ENCODE data around the gene BPI.

Gene BPI

GRCh38 chr20:38295811-38296210 is 8.1 kb upstream of the BPI start:
- H3K4me3 ChIP-seq (replicated peaks in 1 of 2; ENCODE audit: low read depth in 2 of 2, low read length in 2 of 2): no peak overlapping the region
- no peak for DNase-seq (ENCODE audit: low read depth in 2 of 2)
- TF ChIP-seq, protein P1, sequence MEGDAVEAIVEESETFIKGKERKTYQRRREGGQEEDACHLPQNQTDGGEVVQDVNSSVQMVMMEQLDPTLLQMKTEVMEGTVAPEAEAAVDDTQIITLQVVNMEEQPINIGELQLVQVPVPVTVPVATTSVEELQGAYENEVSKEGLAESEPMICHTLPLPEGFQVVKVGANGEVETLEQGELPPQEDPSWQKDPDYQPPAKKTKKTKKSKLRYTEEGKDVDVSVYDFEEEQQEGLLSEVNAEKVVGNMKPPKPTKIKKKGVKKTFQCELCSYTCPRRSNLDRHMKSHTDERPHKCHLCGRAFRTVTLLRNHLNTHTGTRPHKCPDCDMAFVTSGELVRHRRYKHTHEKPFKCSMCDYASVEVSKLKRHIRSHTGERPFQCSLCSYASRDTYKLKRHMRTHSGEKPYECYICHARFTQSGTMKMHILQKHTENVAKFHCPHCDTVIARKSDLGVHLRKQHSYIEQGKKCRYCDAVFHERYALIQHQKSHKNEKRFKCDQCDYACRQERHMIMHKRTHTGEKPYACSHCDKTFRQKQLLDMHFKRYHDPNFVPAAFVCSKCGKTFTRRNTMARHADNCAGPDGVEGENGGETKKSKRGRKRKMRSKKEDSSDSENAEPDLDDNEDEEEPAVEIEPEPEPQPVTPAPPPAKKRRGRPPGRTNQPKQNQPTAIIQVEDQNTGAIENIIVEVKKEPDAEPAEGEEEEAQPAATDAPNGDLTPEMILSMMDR (IDR thresholded peaks at IDR 0.05; ENCODE audit: low read depth, low read length): no peak

- TF ChIP-seq, protein P1 (IDR thresholded peaks at IDR 0.05; ENCODE audit: low read depth, low read length): no peak
- DNase-seq (ENCODE audit: low read depth in 2 of 2): no peak
- H3K4me3 ChIP-seq (replicated peaks in 1 of 2; ENCODE audit: low read depth in 2 of 2, low read length in 2 of 2): no peak overlapping the region
Observed at GRCh38 chr20:38296433-38296832, 7.5 kb upstream of the BPI start.

GRCh38 chr20:38297916-38298674 is 5.9 kb upstream of the BPI start:
- no peak overlapping the region for H3K4me3 ChIP-seq (replicated peaks in 1 of 2; ENCODE audit: low read depth in 2 of 2, low read length in 2 of 2)
- no peak for DNase-seq (ENCODE audit: low read depth in 2 of 2)
- TF ChIP-seq, protein P1 (IDR thresholded peaks at IDR 0.05; ENCODE audit: low read depth, low read length): no peak

- H3K4me3 ChIP-seq (replicated peaks in 1 of 2; ENCODE audit: low read depth in 2 of 2, low read length in 2 of 2): no peak overlapping the region
Observed at GRCh38 chr20:38298768-38299288, 5.1 kb upstream of the BPI start.

GRCh38 chr20:38299963-38300362 is 4.0 kb upstream of the BPI start:
- TF ChIP-seq, protein P1 (IDR thresholded peaks at IDR 0.05; ENCODE audit: low read depth, low read length): no peak
- no peak overlapping the region for H3K4me3 ChIP-seq (replicated peaks in 1 of 2; ENCODE audit: low read depth in 2 of 2, low read length in 2 of 2)
- DNase-seq (ENCODE audit: low read depth in 2 of 2): no peak

More at GRCh38 chr20:38298768-38299288, 5.1 kb upstream of the BPI start:
- TF ChIP-seq, protein P1 (IDR thresholded peaks at IDR 0.05; ENCODE audit: low read depth, low read length): no peak
- DNase-seq (ENCODE audit: low read depth in 2 of 2): peak; percentile 74 to 96

DNA sequence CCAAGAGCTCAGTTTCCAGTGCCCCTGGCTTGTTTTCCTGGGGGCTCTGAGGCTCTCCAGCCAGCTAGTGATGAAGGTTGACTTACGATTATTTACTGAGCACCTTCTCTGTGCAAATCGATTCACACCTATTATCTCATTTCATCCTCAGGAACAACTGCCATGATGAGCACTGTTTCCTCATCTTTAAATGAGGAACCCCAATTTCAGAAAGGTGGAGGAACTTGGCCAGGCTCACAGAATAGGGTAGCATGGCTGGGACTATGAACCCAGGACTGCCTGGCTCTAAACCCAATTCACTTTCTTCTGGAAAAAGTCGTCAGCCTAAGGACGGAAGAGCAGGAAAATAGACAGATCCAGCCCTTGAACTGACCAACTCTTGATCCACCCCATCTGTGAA is 3.5 kb upstream of the BPI start:
- TF ChIP-seq, protein P1 (IDR thresholded peaks at IDR 0.05; ENCODE audit: low read depth, low read length): no peak
- H3K4me3 ChIP-seq (replicated peaks in 1 of 2; ENCODE audit: low read depth in 2 of 2, low read length in 2 of 2): no peak overlapping the region
- DNase-seq (ENCODE audit: low read depth in 2 of 2): no peak
